ENCODE measurements around the gene C6orf89.

- TF ChIP-seq, protein P1, sequence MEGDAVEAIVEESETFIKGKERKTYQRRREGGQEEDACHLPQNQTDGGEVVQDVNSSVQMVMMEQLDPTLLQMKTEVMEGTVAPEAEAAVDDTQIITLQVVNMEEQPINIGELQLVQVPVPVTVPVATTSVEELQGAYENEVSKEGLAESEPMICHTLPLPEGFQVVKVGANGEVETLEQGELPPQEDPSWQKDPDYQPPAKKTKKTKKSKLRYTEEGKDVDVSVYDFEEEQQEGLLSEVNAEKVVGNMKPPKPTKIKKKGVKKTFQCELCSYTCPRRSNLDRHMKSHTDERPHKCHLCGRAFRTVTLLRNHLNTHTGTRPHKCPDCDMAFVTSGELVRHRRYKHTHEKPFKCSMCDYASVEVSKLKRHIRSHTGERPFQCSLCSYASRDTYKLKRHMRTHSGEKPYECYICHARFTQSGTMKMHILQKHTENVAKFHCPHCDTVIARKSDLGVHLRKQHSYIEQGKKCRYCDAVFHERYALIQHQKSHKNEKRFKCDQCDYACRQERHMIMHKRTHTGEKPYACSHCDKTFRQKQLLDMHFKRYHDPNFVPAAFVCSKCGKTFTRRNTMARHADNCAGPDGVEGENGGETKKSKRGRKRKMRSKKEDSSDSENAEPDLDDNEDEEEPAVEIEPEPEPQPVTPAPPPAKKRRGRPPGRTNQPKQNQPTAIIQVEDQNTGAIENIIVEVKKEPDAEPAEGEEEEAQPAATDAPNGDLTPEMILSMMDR (IDR thresholded peaks at IDR 0.05), result no peak
- TF ChIP-seq POLR2AphosphoS5 (IDR thresholded peaks at IDR 0.05) (no peak), POLR2A (IDR thresholded peaks at IDR 0.05) (no peak), EP300 (IDR thresholded peaks at IDR 0.05; ENCODE audit: low read depth) (no peak)
Measured at GRCh38 chr6:36949636-36950035, 63.9 kb downstream of the C6orf89 start.
